ENCODE measurements around the gene PKD2. TPM values are rescaled to one million over a fixed set of nuclear protein-coding genes. Genes with fewer than 3 reads are reported as not detected.

PKD2 gene
- polyA plus RNA-seq, 1 of the 3 experiments (the other 2 are of a cell fraction): 44.6 TPM

- Histone ChIP-seq H4K20me1 (ENCODE audit: insufficient read depth) (no peaks in the 10 kb centered on the region), H3K36me3 (replicated peaks in 1 of 2; ENCODE audit: control insufficient read depth in 1 of 2, insufficient read depth in 2 of 2, low read length in 1 of 2) (no peaks in the 10 kb centered on the region), H3K9me2 (no peaks in the 10 kb centered on the region), H3K4me2 (no peak overlapping the region), H2AFZ (ENCODE audit: low read depth) (no peak overlapping the region), H3K9me3 (no peaks in the 10 kb centered on the region), H3K79me2 (ENCODE audit: insufficient read depth) (no peaks in the 10 kb centered on the region), H3K4me1 (ENCODE audit: control insufficient read depth in 1 of 2, insufficient read depth in 2 of 2, low read depth in 1 of 2, low read length in 1 of 2) (no peaks in the 10 kb centered on the region; a peak in 1 of 4 replicates), H3K4me3 (ENCODE audit: low read depth in 2 of 2, low read length in 1 of 2) (no peak overlapping the region), H3K27ac (ENCODE audit: low read depth in 2 of 2, low read length in 1 of 2) (no peak overlapping the region), H3K9ac (no peak overlapping the region), H3F3A (replicated peaks; ENCODE audit: insufficient read depth) (no peaks in the 10 kb centered on the region), H3K27me3 (ENCODE audit: insufficient read depth) (no peaks in the 10 kb centered on the region)
- ChIA-PET CTCF (no interaction called here), POLR2A (no interaction called here)
- DNase-seq: no peak
- TF ChIP-seq EP300 (IDR thresholded peaks at IDR 0.05; ENCODE audit: borderline replicate concordance in 1 of 2, low read depth in 1 of 2, low read length in 1 of 2): no peak
- TF ChIP-seq GABPA (IDR thresholded peaks at IDR 0.05; ENCODE audit: low read depth): no peak
- no peak for TF ChIP-seq JUND (IDR thresholded peaks at IDR 0.05)
- no peak for TF ChIP-seq TCF12 (IDR thresholded peaks at IDR 0.05)
- no peak for TF ChIP-seq ELF1 (IDR thresholded peaks at IDR 0.05)
- TF ChIP-seq CHD2 (IDR thresholded peaks at IDR 0.05; ENCODE audit: low read length, partially characterized antibody): no peak
- TF ChIP-seq POLR2AphosphoS5 (IDR thresholded peaks at IDR 0.05; ENCODE audit: low read depth, low read length): no peak
- TF ChIP-seq IRF3 (IDR thresholded peaks at IDR 0.05; ENCODE audit: low read depth, low read length): no peak
- TF ChIP-seq EZH2phosphoT487 (IDR thresholded peaks at IDR 0.05; ENCODE audit: borderline replicate concordance, low read depth): no peak
- no peak for TF ChIP-seq USF1 (IDR thresholded peaks at IDR 0.05; ENCODE audit: borderline replicate concordance, low read depth)
- no peak for TF ChIP-seq FOSL2 (IDR thresholded peaks at IDR 0.05; ENCODE audit: borderline replicate concordance, low read depth)
- TF ChIP-seq NFIC (IDR thresholded peaks at IDR 0.05; ENCODE audit: borderline replicate concordance): no peak
- TF ChIP-seq MAX (IDR thresholded peaks at IDR 0.05; ENCODE audit: low read depth): no peak
- TF ChIP-seq FOXJ3 (CRISPR knock-in tag; IDR thresholded peaks at IDR 0.05): no peak
- no peak for TF ChIP-seq USF2 (IDR thresholded peaks at IDR 0.05; ENCODE audit: borderline replicate concordance, low read depth, low read length)
- no peak for TF ChIP-seq RFX5 (IDR thresholded peaks at IDR 0.05; ENCODE audit: low read length)
- no peak for TF ChIP-seq SIN3A (IDR thresholded peaks at IDR 0.05; ENCODE audit: borderline replicate concordance, low read depth, low read length)
- no peak for TF ChIP-seq ZBTB33 (IDR thresholded peaks at IDR 0.05; ENCODE audit: borderline replicate concordance, low read depth)
- TF ChIP-seq TAF1 (IDR thresholded peaks at IDR 0.05; ENCODE audit: borderline replicate concordance, low read depth, low read length): no peak
- no peak for TF ChIP-seq TEAD4 (IDR thresholded peaks at IDR 0.05; ENCODE audit: borderline replicate concordance, insufficient read depth)
- 49% methylated on average over 3 of the region's 3 CpGs for WGBS (ENCODE audit: low lambda C conversion rate)
Observed at GRCh38 chr4:88097781-88098180, 90.3 kb downstream of the PKD2 start.

Data from SK-N-SH (cell line).